OCI-LY7 (cell line): Measurements from ENCODE around the gene CYP2E1. TPM values are rescaled to one million over a fixed set of nuclear protein-coding genes. Genes with fewer than 3 reads are reported as not detected.

Experiments
- BruUV-seq: library from RNA; stranded (reverse); fragments of 400-500 nt; replicated peaks from 2 replicates; lab custom pipeline; 2021; lab: Mats Ljungman, UMichigan
- CTCF ChIA-PET: fragments of 300-600 bp; sonication (Branson Sonifier 250); formaldehyde crosslinking; loops from one replicate; lab custom pipeline; 2022; ENCODE audit warnings: antibody characterized with exemption; ENCODE audit not compliant: unreplicated experiment; lab: Charles Lee
- POLR2A ChIA-PET: fragments of 300-600 bp; sonication (Branson Sonifier 250); formaldehyde crosslinking; loops from one replicate; lab custom pipeline; 2022; ENCODE audit warnings: antibody characterized with exemption; lab: Charles Lee
- DNase-seq: peaks from one replicate; pipeline ENCODE4 v3.0.0-alpha.2; 2015; ENCODE audit warnings: low spot score
- H2AFZ ChIP-seq: fragments of 200-600 bp; sonication (generic), shearing (Covaris generic); 2 replicates; pipeline ENCODE4 v1.6.1; 2014; ENCODE audit warnings: mild to moderate bottlenecking, antibody characterized with exemption, low read length, moderate library complexity
- H3K27ac ChIP-seq: fragments of 200-600 bp; sonication (generic); 2 replicates; pipeline ENCODE4 v1.5.1; 2014; ENCODE audit warnings: mixed run types, low read depth, mild to moderate bottlenecking, moderate library complexity, low read length, inconsistent platforms; ENCODE audit not compliant: poor library complexity, severe bottlenecking
- H3K36me3 ChIP-seq: fragments of 200-600 bp; sonication (generic); 2 replicates; pipeline ENCODE4 v1.6.1; 2014; ENCODE audit warnings: mild to moderate bottlenecking, antibody characterized with exemption, low read length, moderate library complexity, mixed read lengths; ENCODE audit not compliant: insufficient read depth
- H3K4me1 ChIP-seq: fragments of 200-600 bp; sonication (generic); 2 replicates; pipeline ENCODE4 v1.5.1; 2014; ENCODE audit warnings: mild to moderate bottlenecking, low read length; ENCODE audit not compliant: insufficient read depth, poor library complexity, severe bottlenecking
- H3K4me2 ChIP-seq: fragments of 200-600 bp; sonication (generic); 2 replicates; pipeline ENCODE4 v1.6.1; 2014; ENCODE audit warnings: mild to moderate bottlenecking, low read length
- H3K4me3 ChIP-seq: fragments of 200-600 bp; sonication (generic); 2 replicates; pipeline ENCODE4 v1.5.1; 2014; ENCODE audit warnings: mild to moderate bottlenecking, low read depth, low read length; ENCODE audit not compliant: poor library complexity, severe bottlenecking
- H3K79me2 ChIP-seq: fragments of 200-600 bp; sonication (generic); 2 replicates; pipeline ENCODE4 v1.6.1; 2016; ENCODE audit warnings: low read depth, mild to moderate bottlenecking, low read length, moderate library complexity, mixed read lengths; ENCODE audit not compliant: insufficient read depth
- H3K9me2 ChIP-seq: fragments of 200-600 bp; sonication (generic); 2 replicates; pipeline ENCODE4 v1.6.1; 2016; ENCODE audit warnings: mild to moderate bottlenecking, low read length, mixed read lengths; ENCODE audit not compliant: insufficient read depth
- H3K9me3 ChIP-seq: fragments of 200-600 bp; sonication (generic); 2 replicates; pipeline ENCODE4 v1.6.1; 2014; ENCODE audit warnings: mild to moderate bottlenecking, mixed run types, low read length, mixed read lengths
- H4K20me1 ChIP-seq: fragments of 200-600 bp; sonication (generic); 2 replicates; pipeline ENCODE4 v1.6.1; 2014; ENCODE audit warnings: mild to moderate bottlenecking, antibody characterized with exemption, low read length, moderate library complexity, mixed read lengths; ENCODE audit not compliant: insufficient read depth
- EZH2phosphoT487 ChIP-seq: fragments of 200-600 bp; sonication (generic); IDR thresholded peaks from 2 replicates; pipeline ENCODE4 v1.6.1; 2018; ENCODE audit warnings: low read depth, borderline replicate concordance, mild to moderate bottlenecking, mixed run types, antibody characterized with exemption, low read length, moderate library complexity, mixed read lengths
- intact Hi-C: fragments of 100-400 bp; cut with micrococcal nuclease; formaldehyde crosslinking; loops from one replicate; pipeline ENCODE4 v1.10.0; 2022; ENCODE audit not compliant: unreplicated experiment
- total RNA-seq, 2 experiments: library from RNA; depleted of rRNA in 1 of 2; stranded (reverse); fragments of >200 nt in 1 of 2; shearing (Covaris generic) in 1 of 2; gene quantifications; 2 replicates each; pipeline ENCODE4 v1.2.3, GENCODE V29; 2014 to 2022
- TF ChIP-seq, protein P1 (sequence below): fragments of 200-600 bp; sonication (generic); conservative IDR thresholded peaks from 2 replicates; pipeline ENCODE4 v1.5.1; 2014; ENCODE audit warnings: mild to moderate bottlenecking, antibody characterized with exemption, low read length, moderate library complexity, mixed read lengths

CYP2E1 gene
- total RNA-seq, 2 experiments from 2014 or later = 1.7 to 1.9 TPM

DNA sequence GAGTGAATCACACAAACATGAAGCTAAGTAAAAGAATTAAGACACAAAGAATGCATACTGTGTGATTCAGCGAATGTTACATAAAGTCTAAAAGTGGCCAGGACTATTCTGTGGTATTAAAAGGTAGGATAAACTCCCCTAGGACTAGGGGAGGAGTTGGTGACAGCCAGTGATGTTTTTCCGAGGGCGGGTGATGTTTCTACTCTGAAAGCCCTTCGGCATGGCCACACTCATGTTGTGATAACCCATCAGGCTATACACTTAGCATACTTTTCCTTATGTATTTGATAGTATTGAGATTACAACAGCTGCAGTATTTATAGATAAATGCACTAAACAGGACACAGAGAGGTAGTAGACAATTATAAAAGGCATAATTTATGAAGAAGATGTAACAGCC lies 15.8 kb upstream of the CYP2E1 start:
- Histone ChIP-seq H3K9me3 (no peaks in the 10 kb centered on the region), H3K9me2 (no peaks in the 10 kb centered on the region), H2AFZ (no peak overlapping the region), H3K36me3 (no peaks in the 10 kb centered on the region), H3K27ac (no peak overlapping the region), H3K4me2 (no peak overlapping the region), H4K20me1 (no peaks in the 10 kb centered on the region), H3K4me3 (no peak overlapping the region), H3K4me1 (no peaks in the 10 kb centered on the region), H3K79me2 (no peaks in the 10 kb centered on the region)
- TF ChIP-seq EZH2phosphoT487 = no peak
- TF ChIP-seq, protein P1, sequence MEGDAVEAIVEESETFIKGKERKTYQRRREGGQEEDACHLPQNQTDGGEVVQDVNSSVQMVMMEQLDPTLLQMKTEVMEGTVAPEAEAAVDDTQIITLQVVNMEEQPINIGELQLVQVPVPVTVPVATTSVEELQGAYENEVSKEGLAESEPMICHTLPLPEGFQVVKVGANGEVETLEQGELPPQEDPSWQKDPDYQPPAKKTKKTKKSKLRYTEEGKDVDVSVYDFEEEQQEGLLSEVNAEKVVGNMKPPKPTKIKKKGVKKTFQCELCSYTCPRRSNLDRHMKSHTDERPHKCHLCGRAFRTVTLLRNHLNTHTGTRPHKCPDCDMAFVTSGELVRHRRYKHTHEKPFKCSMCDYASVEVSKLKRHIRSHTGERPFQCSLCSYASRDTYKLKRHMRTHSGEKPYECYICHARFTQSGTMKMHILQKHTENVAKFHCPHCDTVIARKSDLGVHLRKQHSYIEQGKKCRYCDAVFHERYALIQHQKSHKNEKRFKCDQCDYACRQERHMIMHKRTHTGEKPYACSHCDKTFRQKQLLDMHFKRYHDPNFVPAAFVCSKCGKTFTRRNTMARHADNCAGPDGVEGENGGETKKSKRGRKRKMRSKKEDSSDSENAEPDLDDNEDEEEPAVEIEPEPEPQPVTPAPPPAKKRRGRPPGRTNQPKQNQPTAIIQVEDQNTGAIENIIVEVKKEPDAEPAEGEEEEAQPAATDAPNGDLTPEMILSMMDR = no peak
- intact Hi-C loops = loop anchor here (10.0 kb wide), 1 partner anchor 267 kb away; no protein-coding TSS in a partner anchor
- BruUV-seq = no TSS peak
- CTCF ChIA-PET = no interaction called here
- no peak for DNase-seq
- POLR2A ChIA-PET = no interaction called here

DNA sequence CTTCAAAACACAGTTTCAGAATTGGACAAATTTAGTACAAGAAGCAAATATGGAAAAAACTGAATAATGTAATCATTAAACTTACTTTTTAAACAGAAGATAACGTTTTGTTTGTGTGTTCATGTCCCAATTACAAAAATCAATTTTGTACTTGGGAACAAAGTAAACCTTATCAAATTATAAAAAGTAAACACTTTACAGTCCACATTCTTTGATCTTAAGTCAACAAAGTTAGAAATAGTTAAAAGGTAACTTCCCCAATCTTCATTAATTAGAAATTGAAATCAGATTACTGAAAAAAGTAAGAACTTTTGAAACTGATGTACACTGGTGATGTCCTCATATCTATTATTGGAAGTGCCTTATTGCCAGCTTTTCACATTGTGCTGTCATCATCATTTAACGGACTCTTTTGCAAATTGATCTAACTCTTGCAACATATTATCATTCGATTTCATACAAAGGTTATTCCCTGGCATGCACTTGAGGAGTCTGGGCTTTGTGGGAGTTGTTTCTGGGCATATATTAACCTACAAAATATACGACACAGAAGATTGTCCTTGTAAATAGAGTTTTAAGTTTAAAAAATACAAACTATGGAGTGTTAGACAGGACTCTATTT lies 15.1 kb upstream of the CYP2E1 start:
- CTCF ChIA-PET = no interaction called here
- intact Hi-C loops = loop anchor here (10.0 kb wide), 1 partner anchor 267 kb away; no protein-coding TSS in a partner anchor

DNA sequence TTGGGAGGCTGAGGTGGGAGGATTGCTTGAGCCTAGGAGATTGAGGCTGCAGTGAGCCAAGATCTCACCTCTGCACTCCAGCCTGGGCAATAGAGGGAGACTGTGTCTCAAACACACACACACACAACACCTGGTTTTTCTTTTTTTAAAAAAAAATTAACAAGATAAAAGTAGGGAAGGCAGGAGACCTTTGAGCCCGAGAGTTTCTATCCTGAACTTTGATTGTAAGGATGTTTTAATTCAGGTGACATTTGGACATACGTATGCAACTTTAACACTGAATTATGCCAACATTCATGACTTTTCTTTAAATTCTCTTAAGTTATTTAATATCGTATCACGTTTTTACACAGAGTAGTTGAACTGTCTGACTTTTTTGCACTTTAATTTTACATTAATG lies 11.7 kb upstream of the CYP2E1 start:
- H3K4me2 ChIP-seq = no peak overlapping the region
- no peaks in the 10 kb centered on the region for H3K36me3 ChIP-seq
- H3K4me3 ChIP-seq = no peak overlapping the region
- H3K27ac ChIP-seq = no peak overlapping the region
- intact Hi-C loops = loop anchor here (10.0 kb wide), 1 partner anchor 271 kb away; no protein-coding TSS in a partner anchor
- H3K4me1 ChIP-seq = no peaks in the 10 kb centered on the region
- CTCF ChIA-PET = no interaction called here
- no peaks in the 10 kb centered on the region for H4K20me1 ChIP-seq
- H2AFZ ChIP-seq = no peak overlapping the region
- TF ChIP-seq EZH2phosphoT487 = no peak
- TF ChIP-seq, protein P1 = no peak
- no peaks in the 10 kb centered on the region for H3K79me2 ChIP-seq
- POLR2A ChIA-PET = no interaction called here
- H3K9me3 ChIP-seq = no peaks in the 10 kb centered on the region
- no TSS peak for BruUV-seq
- H3K9me2 ChIP-seq = no peaks in the 10 kb centered on the region
- DNase-seq = no peak

More for the DNA sequence above, 15.1 kb upstream of the CYP2E1 start:
- Histone ChIP-seq H3K36me3 (no peaks in the 10 kb centered on the region), H3K9me2 (no peaks in the 10 kb centered on the region), H3K4me3 (no peak overlapping the region), H3K79me2 (no peaks in the 10 kb centered on the region), H3K9me3 (no peaks in the 10 kb centered on the region), H2AFZ (no peak overlapping the region), H3K27ac (no peak overlapping the region), H3K4me2 (no peak overlapping the region), H3K4me1 (no peaks in the 10 kb centered on the region), H4K20me1 (no peaks in the 10 kb centered on the region)
- no TSS peak for BruUV-seq
- no peak for TF ChIP-seq EZH2phosphoT487
- TF ChIP-seq, protein P1 = no peak
- POLR2A ChIA-PET = no interaction called here
- DNase-seq = no peak
